Mesendoderm (in vitro differentiated cells): Measurements from ENCODE around the gene HMG20B.

ENCODE experiments used
- DNase-seq: peaks from one replicate; pipeline ENCODE4 v3.0.0; 2013
- H2AK5ac ChIP-seq: 2 replicates; pipeline ENCODE4 v1.6.1; 2013; ENCODE audit warnings: low read length, inconsistent platforms
- H2BK120ac ChIP-seq: 2 replicates; pipeline ENCODE4 v1.6.1; 2013; ENCODE audit warnings: low read depth, mild to moderate bottlenecking, low read length, moderate library complexity, mixed read lengths
- H2BK15ac ChIP-seq: replicated peaks from 2 replicates; pipeline ENCODE4 v1.6.1; 2013; ENCODE audit warnings: low read depth, mild to moderate bottlenecking, moderate library complexity
- H2BK5ac ChIP-seq: 2 replicates; pipeline ENCODE4 v1.6.1; 2013; ENCODE audit warnings: low read length, inconsistent platforms
- H3K18ac ChIP-seq: 2 replicates; pipeline ENCODE4 v1.6.1; 2013; ENCODE audit warnings: mild to moderate bottlenecking, low read length, mixed read lengths
- H3K23ac ChIP-seq: one replicate; pipeline ENCODE4 v1.6.1; 2013; ENCODE audit warnings: low read length
- H3K27ac ChIP-seq: 2 replicates; pipeline ENCODE4 v1.5.1; 2013; ENCODE audit warnings: low read depth, mild to moderate bottlenecking, inconsistent platforms, low read length, moderate library complexity
- H3K27me3 ChIP-seq: 2 replicates; pipeline ENCODE4 v1.6.1; 2013; ENCODE audit warnings: low read length, control low read depth, mild to moderate bottlenecking, inconsistent platforms; ENCODE audit not compliant: insufficient read depth, poor library complexity
- H3K36me3 ChIP-seq: 2 replicates; pipeline ENCODE4 v1.6.1; 2013; ENCODE audit warnings: low read length, inconsistent platforms; ENCODE audit not compliant: control insufficient read depth, insufficient read depth
- H3K4ac ChIP-seq: one replicate; pipeline ENCODE4 v1.6.1; 2013; ENCODE audit warnings: low read depth, mild to moderate bottlenecking, low read length, moderate library complexity
- H3K4me1 ChIP-seq: 2 replicates; pipeline ENCODE4 v1.6.1; 2013; ENCODE audit warnings: low read depth, low read length, inconsistent platforms; ENCODE audit not compliant: control insufficient read depth
- H3K4me2 ChIP-seq: 2 replicates; pipeline ENCODE4 v1.6.1; 2013; ENCODE audit warnings: low read length
- H3K4me3 ChIP-seq: 2 replicates; pipeline ENCODE4 v1.5.1; 2013; ENCODE audit warnings: mild to moderate bottlenecking, low read length
- H3K56ac ChIP-seq: one replicate; pipeline ENCODE4 v1.6.1; 2013; ENCODE audit warnings: low read length
- H3K79me1 ChIP-seq: 2 replicates; pipeline ENCODE4 v1.6.1; 2013; ENCODE audit warnings: low read length, inconsistent platforms
- H3K79me2 ChIP-seq: 2 replicates; pipeline ENCODE4 v1.6.1; 2013; ENCODE audit warnings: mild to moderate bottlenecking, low read length; ENCODE audit not compliant: control insufficient read depth, insufficient read depth
- H3K9ac ChIP-seq: 2 replicates; pipeline ENCODE4 v1.6.1; 2013; ENCODE audit warnings: low read length, inconsistent platforms
- H4K5ac ChIP-seq: one replicate; pipeline ENCODE4 v1.6.1; 2013; ENCODE audit warnings: low read length
- H4K8ac ChIP-seq: one replicate; pipeline ENCODE4 v1.6.1; 2013; ENCODE audit warnings: low read depth, mild to moderate bottlenecking, control low read depth, low read length, moderate library complexity
- WGBS: extraction: QIAGEN DNeasy Blood & Tissue Kit; methylation state at CpG from one replicate; pipeline ENCODE4 v1.1.7; 2013; ENCODE audit warnings: low lambda C conversion rate, missing lambda C conversion rate; ENCODE audit not compliant: insufficient coverage; ENCODE audit errors: extremely low coverage; 5-methylcytosine and 5-hydroxymethylcytosine counted together

The HMG20B gene

DNA sequence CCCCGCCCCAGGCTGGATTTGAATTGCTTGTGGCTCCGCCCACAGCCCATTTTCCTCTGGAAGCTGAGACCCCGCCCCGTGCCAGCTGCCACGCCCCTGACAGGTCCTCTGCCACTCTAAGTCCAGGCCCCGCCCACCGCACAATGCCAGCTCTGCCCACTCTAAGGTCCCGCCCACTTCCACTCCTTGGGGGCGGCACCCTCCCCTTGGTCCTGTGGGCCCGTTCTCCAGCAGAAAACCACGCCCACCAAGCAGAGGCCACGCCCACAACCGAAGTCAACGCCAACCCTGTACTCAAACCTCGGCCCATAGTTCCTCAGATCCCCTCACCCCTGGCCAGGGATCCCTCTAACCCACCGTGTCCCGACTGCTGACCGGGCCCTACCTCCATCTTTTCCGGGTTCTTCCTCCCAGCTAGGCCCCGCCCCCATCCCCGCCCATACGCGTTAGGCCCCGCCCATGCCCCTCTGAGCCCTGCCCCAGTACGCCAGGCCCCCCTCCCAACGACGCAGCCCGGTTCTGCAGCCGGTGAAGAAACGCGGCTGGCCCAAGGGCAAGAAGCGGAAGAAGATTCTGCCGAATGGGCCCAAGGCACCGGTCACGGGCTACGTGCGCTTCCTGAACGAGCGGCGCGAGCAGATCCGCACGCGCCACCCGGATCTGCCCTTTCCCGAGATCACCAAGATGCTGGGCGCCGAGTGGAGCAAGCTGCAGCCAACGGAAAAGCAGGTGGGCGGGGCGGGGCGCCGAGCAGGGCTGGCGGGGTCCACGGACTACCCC is 1.3 kb downstream of the HMG20B start:
- no peak overlapping the region for H2AK5ac ChIP-seq
- peak overlapping the region; percentile 60 for H3K56ac ChIP-seq
- H3K27me3 ChIP-seq = no peaks in the 10 kb centered on the region
- H3K27ac ChIP-seq = no peak overlapping the region
- no peak overlapping the region for H2BK120ac ChIP-seq
- H3K18ac ChIP-seq = no peak overlapping the region
- no peaks in the 10 kb centered on the region for H3K79me1 ChIP-seq
- H3K4ac ChIP-seq = no peak overlapping the region
- H3K36me3 ChIP-seq = no peaks in the 10 kb centered on the region
- no peaks in the 10 kb centered on the region for H3K79me2 ChIP-seq
- no peak overlapping the region for H3K4me2 ChIP-seq
- no peak overlapping the region for H4K8ac ChIP-seq
- no peak overlapping the region for H2BK5ac ChIP-seq
- H3K9ac ChIP-seq = no peak overlapping the region
- DNase-seq = peak; percentile 98
- H3K4me3 ChIP-seq = no peak overlapping the region
- no peak overlapping the region for H3K23ac ChIP-seq
- H3K4me1 ChIP-seq = peaks cover 6% of the 10 kb centered on the region
- H2BK15ac ChIP-seq = no peak overlapping the region
- WGBS = no CpG with 5 or more reads among the region's 55 CpGs
- H4K5ac ChIP-seq = no peak overlapping the region

DNA sequence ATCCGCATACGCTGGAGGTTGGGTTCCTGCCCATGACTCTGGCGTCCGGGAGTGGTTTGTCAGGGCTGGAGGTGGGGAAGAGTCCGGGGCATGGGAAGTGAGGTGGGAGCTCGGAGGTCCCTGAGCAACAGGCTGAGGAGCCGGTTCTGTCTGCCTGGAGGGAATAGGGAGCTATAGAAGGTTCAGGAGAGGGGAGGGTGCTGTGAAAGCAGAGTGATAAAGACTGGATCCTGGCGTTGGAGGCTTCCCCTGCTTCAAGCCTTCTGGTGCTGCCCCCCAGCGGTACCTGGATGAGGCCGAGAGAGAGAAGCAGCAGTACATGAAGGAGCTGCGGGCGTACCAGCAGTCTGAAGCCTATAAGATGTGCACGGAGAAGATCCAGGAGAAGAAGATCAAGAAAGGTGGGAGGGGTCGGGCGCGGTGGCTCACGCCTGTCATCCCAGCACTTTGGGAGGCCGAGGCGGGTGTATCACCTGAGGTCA is 2.6 kb downstream of the HMG20B start:
- H3K27ac ChIP-seq = no peak overlapping the region
- H3K27me3 ChIP-seq = no peaks in the 10 kb centered on the region
- H3K36me3 ChIP-seq = no peaks in the 10 kb centered on the region
- H3K4me2 ChIP-seq = no peak overlapping the region
- no peak overlapping the region for H3K4me3 ChIP-seq
- no peak overlapping the region for H3K9ac ChIP-seq
- WGBS = no CpG with 5 or more reads among the region's 19 CpGs
- H4K8ac ChIP-seq = no peak overlapping the region
- H3K79me1 ChIP-seq = no peaks in the 10 kb centered on the region
- no peak overlapping the region for H3K18ac ChIP-seq
- no peak overlapping the region for H3K56ac ChIP-seq
- peak; percentile 80 for DNase-seq
- no peak overlapping the region for H2AK5ac ChIP-seq
- H4K5ac ChIP-seq = no peak overlapping the region
- H3K79me2 ChIP-seq = no peaks in the 10 kb centered on the region
- no peak overlapping the region for H2BK5ac ChIP-seq
- no peak overlapping the region for H3K23ac ChIP-seq
- no peak overlapping the region for H2BK15ac ChIP-seq
- no peak overlapping the region for H3K4ac ChIP-seq
- peaks cover 6% of the 10 kb centered on the region for H3K4me1 ChIP-seq
- no peak overlapping the region for H2BK120ac ChIP-seq

DNA sequence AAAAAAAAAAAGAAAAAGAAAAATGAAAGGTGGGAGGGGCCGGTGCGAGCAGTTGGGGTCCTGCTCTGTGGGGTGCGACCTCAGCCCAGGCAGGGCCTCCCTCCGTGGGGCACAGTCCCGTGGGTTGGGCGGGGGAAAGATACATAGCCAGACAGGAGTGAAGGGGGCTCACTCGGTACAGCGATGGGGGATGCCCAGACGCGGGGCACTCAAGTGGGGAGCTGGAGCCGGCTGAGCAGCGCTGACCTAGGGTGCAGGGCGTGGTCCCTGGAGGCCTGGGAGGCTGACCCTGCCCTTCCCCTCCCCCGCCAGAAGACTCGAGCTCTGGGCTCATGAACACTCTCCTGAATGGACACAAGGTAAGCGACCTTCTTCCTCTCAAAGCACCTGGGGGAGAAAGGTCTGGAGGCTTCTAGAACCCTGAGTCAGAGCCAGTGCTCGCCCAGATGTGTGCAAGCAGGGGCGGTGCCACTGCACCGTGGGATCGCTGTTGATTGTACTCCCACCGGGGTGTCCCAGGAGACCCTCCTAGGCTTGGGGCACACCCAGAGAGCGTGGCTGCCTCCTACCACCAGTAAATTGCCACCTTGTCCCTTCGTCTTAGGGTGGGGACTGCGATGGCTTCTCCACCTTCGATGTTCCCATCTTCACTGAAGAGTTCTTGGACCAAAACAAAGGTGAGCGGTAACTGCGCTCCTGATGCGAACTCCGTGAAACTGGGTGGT is 3.4 kb downstream of the HMG20B start:
- Histone ChIP-seq H3K27me3 (no peaks in the 10 kb centered on the region), H4K5ac (no peak overlapping the region), H2BK15ac (no peak overlapping the region), H3K4me2 (peak overlapping the region; percentile 93), H2AK5ac (no peak overlapping the region), H3K23ac (no peak overlapping the region), H2BK120ac (no peak overlapping the region), H3K4ac (no peak overlapping the region), H3K56ac (peak overlapping the region; percentile 99), H3K4me1 (peaks cover 6% of the 10 kb centered on the region), H3K36me3 (no peaks in the 10 kb centered on the region), H4K8ac (no peak overlapping the region), H3K79me2 (no peaks in the 10 kb centered on the region), H3K9ac (peak overlapping the region; percentile 93), H3K4me3 (no peak overlapping the region), H2BK5ac (no peak overlapping the region), H3K79me1 (no peaks in the 10 kb centered on the region), H3K27ac (no peak overlapping the region), H3K18ac (no peak overlapping the region)
- WGBS = no CpG with 5 or more reads among the region's 29 CpGs
- DNase-seq = no peak

DNA sequence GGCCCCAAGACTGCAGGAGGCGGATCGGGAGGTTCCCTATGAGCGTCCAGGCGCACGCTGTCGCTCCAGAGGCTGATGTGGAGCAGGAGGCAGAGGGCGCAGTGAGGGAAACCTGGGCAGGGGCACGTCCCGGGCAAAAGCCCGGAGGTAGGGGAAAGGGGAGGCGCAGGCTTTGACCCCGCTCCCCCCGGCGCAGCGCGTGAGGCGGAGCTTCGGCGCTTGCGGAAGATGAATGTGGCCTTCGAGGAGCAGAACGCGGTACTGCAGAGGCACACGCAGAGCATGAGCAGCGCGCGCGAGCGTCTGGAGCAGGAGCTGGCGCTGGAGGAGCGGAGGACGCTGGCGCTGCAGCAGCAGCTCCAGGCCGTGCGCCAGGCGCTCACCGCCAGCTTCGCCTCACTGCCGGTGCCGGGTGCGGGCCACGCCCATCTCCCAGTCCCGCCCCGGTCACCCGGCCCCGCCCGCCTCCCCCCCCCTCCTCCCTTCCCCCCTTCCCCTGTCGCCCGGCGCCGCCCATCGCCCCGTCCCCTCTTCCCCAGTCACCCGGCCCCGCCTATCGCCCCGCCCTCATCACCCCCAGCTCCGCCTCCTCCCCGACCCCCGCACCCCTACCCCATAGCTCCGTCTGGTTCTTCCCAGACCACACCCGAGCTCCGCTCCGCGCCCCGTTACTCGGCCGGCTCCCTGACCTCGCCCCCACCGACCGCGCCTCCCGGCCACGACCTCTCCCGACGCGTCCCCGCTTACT is 4.1 kb downstream of the HMG20B start:
- peak overlapping the region; percentile 93 for H3K4me2 ChIP-seq
- no peak overlapping the region for H2BK15ac ChIP-seq
- no peaks in the 10 kb centered on the region for H3K27me3 ChIP-seq
- H3K23ac ChIP-seq = peak overlapping the region; percentile 66
- no peaks in the 10 kb centered on the region for H3K79me2 ChIP-seq
- peak; percentile 86 for DNase-seq
- H4K5ac ChIP-seq = no peak overlapping the region
- peak overlapping the region; percentile 35 for H3K18ac ChIP-seq
- H3K79me1 ChIP-seq = no peaks in the 10 kb centered on the region
- peak overlapping the region; percentile 99 for H3K56ac ChIP-seq
- no peak overlapping the region for H2AK5ac ChIP-seq
- no peak overlapping the region for H4K8ac ChIP-seq
- no peak overlapping the region for H2BK5ac ChIP-seq
- H3K4me1 ChIP-seq = peaks cover 6% of the 10 kb centered on the region
- H3K36me3 ChIP-seq = no peaks in the 10 kb centered on the region
- no peak overlapping the region for H3K4ac ChIP-seq
- peak overlapping the region; percentile 71 for H3K4me3 ChIP-seq
- WGBS = no CpG with 5 or more reads among the region's 78 CpGs
- peak overlapping the region; percentile 59 for H3K27ac ChIP-seq
- no peak overlapping the region for H2BK120ac ChIP-seq
- H3K9ac ChIP-seq = peak overlapping the region; percentile 93

DNA sequence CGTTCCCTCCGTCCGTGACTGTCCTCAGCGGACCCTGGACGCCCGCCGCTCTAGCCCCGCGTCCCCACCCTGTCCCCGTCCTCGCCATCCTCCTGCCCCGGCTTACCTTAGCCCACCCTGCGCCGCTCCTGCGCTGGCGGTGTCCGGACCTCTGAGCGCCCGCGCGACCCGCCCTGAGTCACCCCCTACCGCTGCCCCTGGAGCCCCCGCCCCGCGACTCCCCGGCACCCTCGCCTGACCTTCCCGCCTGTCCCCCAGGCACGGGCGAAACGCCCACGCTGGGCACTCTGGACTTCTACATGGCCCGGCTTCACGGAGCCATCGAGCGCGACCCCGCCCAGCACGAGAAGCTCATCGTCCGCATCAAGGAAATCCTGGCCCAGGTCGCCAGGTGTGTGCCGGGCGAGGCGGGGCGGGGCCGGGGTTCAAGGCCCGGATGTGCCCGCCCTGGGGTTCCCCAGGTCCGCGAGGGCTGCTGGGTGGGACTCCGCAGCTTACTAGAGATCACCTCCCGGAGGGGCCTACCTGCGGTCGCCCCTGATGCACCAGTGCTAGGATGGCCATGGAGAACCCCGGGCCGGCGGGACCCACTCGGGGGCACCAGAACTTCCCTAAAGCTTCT is 5.1 kb downstream of the HMG20B start:
- Histone ChIP-seq H3K9ac (peak overlapping the region; percentile 64), H3K18ac (peak overlapping the region; percentile 35), H2BK120ac (no peak overlapping the region), H3K56ac (peak overlapping the region; percentile 76), H3K79me1 (no peaks in the 10 kb centered on the region), H3K27ac (no peak overlapping the region), H4K8ac (no peak overlapping the region), H3K27me3 (no peaks in the 10 kb centered on the region), H2BK5ac (no peak overlapping the region), H3K36me3 (no peaks in the 10 kb centered on the region), H4K5ac (no peak overlapping the region), H3K4me3 (no peak overlapping the region), H3K4ac (no peak overlapping the region), H2BK15ac (no peak overlapping the region), H3K79me2 (no peaks in the 10 kb centered on the region), H2AK5ac (no peak overlapping the region), H3K4me2 (peak overlapping the region; percentile 25), H3K4me1 (peaks cover 4% of the 10 kb centered on the region), H3K23ac (no peak overlapping the region)
- no CpG with 5 or more reads among the region's 60 CpGs for WGBS
- DNase-seq = peak; percentile 45
